Measurements from ENCODE around the gene LAD1.

LAD1 gene

DNA sequence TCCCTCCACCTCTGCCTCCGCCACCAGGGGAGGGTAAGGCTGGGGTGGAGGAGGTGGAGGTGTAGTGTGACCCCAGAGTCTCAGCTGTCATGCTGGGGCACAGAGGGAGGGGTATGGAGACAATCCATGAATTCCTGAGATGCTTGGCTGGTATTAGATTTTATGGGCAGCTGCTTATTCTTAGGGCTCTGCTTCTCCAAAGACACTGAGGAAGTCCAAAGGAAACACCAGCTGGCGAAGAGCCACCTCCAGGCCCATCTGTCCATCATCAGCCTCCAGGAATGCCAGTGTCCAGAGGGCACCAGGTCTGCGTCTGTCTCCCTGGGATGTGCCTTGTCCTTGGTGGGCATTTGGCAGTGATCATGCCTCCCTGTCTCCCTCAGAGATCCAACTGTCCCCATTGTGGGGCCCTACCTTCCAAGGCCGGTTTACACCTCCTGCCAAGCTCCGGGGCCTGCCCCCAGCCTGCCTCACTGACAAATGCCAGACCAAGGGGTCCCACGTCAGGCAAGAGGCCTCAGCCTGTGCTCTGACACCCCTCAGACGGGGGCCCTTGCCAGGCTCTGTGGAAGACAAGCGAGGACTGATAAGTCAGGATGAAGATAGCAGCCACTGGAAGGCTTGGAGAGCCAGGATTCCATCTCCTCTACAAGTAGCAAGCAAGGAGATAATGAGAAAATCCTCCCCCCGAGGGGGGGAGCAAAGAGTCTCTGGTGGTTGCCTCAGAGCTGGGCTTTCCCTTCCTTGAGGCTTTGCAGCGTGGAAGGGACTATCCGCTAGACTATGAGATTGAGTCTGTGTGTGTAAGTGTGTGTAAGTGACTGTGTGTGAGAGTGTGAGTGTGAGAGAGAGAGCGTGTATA, 20.9 kb upstream of the LAD1 start:
- DNase-seq (ENCODE audit: low read depth) = no peak
- TF ChIP-seq, protein P1, sequence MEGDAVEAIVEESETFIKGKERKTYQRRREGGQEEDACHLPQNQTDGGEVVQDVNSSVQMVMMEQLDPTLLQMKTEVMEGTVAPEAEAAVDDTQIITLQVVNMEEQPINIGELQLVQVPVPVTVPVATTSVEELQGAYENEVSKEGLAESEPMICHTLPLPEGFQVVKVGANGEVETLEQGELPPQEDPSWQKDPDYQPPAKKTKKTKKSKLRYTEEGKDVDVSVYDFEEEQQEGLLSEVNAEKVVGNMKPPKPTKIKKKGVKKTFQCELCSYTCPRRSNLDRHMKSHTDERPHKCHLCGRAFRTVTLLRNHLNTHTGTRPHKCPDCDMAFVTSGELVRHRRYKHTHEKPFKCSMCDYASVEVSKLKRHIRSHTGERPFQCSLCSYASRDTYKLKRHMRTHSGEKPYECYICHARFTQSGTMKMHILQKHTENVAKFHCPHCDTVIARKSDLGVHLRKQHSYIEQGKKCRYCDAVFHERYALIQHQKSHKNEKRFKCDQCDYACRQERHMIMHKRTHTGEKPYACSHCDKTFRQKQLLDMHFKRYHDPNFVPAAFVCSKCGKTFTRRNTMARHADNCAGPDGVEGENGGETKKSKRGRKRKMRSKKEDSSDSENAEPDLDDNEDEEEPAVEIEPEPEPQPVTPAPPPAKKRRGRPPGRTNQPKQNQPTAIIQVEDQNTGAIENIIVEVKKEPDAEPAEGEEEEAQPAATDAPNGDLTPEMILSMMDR (IDR thresholded peaks at IDR 0.05; ENCODE audit: insufficient read depth, low read depth, low read length, missing control alignments) = no peak
- H3K4me3 ChIP-seq (ENCODE audit: low read length) = no peak overlapping the region

DNA sequence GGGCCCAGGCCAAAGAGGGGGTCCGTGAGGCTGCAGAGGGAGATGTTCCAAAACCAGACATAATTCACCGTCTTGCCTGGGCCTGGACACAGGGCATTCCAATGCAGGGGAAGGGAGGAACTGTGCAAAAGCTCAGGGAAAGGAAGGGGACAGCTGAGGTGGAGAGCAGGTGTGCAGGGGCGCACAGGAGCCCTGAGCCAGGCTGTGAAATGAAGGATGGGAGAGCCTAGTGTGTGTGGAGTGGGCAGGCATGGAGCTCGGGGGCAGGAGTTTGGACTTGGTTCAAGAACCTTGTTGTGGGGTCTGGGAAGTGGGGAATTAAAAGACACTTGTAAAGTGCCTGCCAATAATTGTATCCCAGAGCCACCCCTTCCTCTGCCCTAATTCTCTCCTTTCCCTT, 20.1 kb upstream of the LAD1 start:
- TF ChIP-seq, protein P1 (IDR thresholded peaks at IDR 0.05; ENCODE audit: insufficient read depth, low read depth, low read length, missing control alignments) = no peak
- H3K4me3 ChIP-seq (ENCODE audit: low read length) = no peak overlapping the region
- DNase-seq (ENCODE audit: low read depth) = no peak

DNA sequence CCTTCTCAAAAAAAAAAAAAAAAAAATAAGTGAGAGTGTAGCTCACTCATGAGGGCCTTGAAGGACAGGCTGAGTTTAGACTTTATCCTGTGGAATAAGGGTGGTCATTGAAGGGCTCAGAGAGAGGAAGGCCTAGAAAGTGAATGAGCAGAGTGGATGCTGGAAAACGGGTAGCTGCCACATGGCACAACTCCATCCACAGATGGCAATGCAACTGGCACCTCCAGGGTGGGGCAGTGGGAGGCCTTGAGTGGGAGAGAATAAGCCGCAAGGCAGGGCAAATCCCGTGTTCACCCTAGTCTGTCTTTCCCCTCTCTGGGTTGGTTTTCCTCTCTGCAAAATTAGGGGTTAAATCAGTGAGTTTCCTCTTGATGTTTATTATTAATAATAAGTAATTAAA, 19.3 kb upstream of the LAD1 start:
- H3K4me3 ChIP-seq (ENCODE audit: low read length) = no peak overlapping the region
- no peak for DNase-seq (ENCODE audit: low read depth)
- TF ChIP-seq, protein P1 (IDR thresholded peaks at IDR 0.05; ENCODE audit: insufficient read depth, low read depth, low read length, missing control alignments) = no peak

DNA sequence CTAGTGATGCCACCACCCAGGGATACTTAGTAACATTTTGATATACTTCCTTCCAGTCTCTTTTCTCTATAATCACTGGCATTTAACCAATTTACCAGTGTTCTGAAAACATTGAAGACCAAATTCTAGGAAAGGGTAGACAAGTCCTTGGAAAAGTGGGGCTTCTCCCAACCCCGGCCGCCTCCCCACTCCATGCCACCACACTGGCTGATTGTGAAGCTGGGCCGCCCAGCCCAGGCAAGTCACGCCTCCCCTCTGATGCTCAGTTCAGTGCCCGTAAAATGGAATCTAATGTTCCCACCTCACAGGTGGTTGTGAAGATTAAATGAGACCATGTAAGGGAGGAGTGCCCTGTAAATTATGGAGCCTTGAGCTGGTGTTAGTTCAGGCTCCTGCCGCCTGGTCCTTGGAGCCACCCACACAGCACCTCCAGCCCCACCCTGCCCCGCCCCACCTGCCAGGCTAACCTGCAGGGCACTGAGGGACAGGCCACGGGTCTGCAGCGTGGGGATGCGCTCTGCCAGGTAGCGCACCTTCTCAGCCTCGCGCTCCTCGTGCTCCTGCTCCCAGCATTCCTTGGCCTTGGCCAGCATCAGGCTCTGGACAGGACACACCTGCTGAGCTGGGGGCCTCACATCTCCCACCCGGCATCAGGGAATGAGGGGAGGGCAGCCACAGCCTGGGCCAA, 15.1 kb upstream of the LAD1 start:
- DNase-seq (ENCODE audit: low read depth) = no peak
- no peak overlapping the region for H3K4me3 ChIP-seq (ENCODE audit: low read length)
- TF ChIP-seq, protein P1 (IDR thresholded peaks at IDR 0.05; ENCODE audit: insufficient read depth, low read depth, low read length, missing control alignments) = no peak

DNA sequence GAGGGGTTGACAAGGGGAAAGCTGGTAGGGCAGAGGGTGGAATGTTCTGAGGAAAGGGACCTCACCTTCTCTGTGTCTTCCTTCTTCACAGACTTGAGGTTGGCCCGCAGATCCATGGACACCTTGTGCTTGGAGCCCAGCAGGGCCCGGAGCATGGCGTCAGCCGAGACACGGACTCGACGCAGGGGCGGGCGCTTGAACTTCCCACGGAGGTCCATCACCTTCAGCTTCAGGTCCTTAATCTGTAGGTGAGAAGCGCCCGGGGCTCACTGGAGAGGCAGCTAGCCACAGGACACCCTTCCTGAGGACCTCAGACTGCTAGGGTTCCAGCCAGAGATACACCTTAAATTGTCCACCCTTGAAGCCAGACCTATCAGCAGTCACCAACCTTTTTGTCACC, 12.2 kb upstream of the LAD1 start:
- DNase-seq (ENCODE audit: low read depth) = no peak
- TF ChIP-seq, protein P1 (IDR thresholded peaks at IDR 0.05; ENCODE audit: insufficient read depth, low read depth, low read length, missing control alignments) = no peak
- H3K4me3 ChIP-seq (ENCODE audit: low read length) = no peak overlapping the region

DNA sequence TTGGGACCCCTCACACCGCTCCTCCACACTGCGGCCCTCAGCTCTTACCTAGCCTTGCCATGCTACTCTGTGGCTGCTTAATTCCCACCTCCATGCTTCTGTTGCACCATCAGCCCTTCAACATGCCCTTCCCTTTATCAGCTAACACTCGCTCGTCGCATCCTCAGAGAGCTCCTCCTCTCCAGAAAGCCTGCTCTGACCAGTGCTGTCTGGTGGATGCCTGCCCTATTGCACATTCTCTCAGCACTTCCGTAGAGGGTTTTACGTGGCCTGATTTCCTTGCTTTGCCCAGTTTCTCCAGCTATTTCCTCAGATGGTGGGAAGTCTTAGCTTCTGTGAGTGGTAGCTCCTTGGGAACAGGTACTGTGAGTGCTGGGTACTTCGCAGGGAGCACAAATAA, 10.3 kb upstream of the LAD1 start:
- no peak for DNase-seq (ENCODE audit: low read depth)
- no peak overlapping the region for H3K4me3 ChIP-seq (ENCODE audit: low read length)
- TF ChIP-seq, protein P1 (IDR thresholded peaks at IDR 0.05; ENCODE audit: insufficient read depth, low read depth, low read length, missing control alignments) = no peak
